WTC11 (cell line): ENCODE results near the gene TMEM14A. TPM values are rescaled to one million over a fixed set of nuclear protein-coding genes. Genes with fewer than 3 reads are reported as not detected.
A peak's percentile ranks its signal among the peaks of the same experiment; 100 is the strongest.

Experiments
- ATAC-seq: fragments of 200-7000 bp; cut with Tn5 transposase; 2 replicates; pipeline ENCODE4 v1.10.0; 2021; ENCODE audit warnings: mild to moderate bottlenecking, moderate library complexity
- CTCF ChIA-PET: fragments of 300-600 bp; sonication (Branson Sonifier 250); formaldehyde crosslinking; loops from one replicate; lab custom pipeline; 2021; ENCODE audit warnings: antibody characterized with exemption; lab: Charles Lee
- POLR2A ChIA-PET: fragments of 350-600 bp; sonication (Branson Sonifier 250); formaldehyde crosslinking; loops from one replicate; lab custom pipeline; 2021; ENCODE audit warnings: antibody characterized with exemption; lab: Charles Lee
- DNase-seq: peaks from one replicate; pipeline ENCODE4 v3.0.0; 2021; ENCODE audit warnings: low spot score
- H3K27ac Mint-ChIP-seq: 2 replicates; pipeline ENCODE4 v1.8.0; 2021; ENCODE audit warnings: mixed read lengths
- H3K27me3 Mint-ChIP-seq: 2 replicates; pipeline ENCODE4 v1.8.0; 2021; ENCODE audit warnings: low read depth, mild to moderate bottlenecking, moderate library complexity, mixed read lengths
- H3K36me3 Mint-ChIP-seq: 2 replicates; pipeline ENCODE4 v1.8.0; 2021; ENCODE audit warnings: mixed read lengths
- H3K4me1 Mint-ChIP-seq: 2 replicates; pipeline ENCODE4 v1.8.0; 2022; ENCODE audit warnings: mixed read lengths
- H3K4me3 Mint-ChIP-seq: 2 replicates; pipeline ENCODE4 v1.8.0; 2021; ENCODE audit warnings: mild to moderate bottlenecking, moderate library complexity, mixed read lengths
- H3K9me3 Mint-ChIP-seq: 2 replicates; pipeline ENCODE4 v1.8.0; 2021; ENCODE audit warnings: mixed read lengths
- ATF1 ChIP-seq: sonication (generic); formaldehyde crosslinking; IDR thresholded peaks from 2 replicates; pipeline ENCODE4 v1.8.1; 2023; ENCODE audit warnings: mild to moderate bottlenecking, moderate library complexity, missing genetic modification reagents
- ATF2 ChIP-seq: sonication (generic); formaldehyde crosslinking; IDR thresholded peaks from 2 replicates; pipeline ENCODE4 v1.8.1; 2022; ENCODE audit warnings: low read depth, missing genetic modification reagents, borderline replicate concordance
- EMX1 ChIP-seq: fragments of 250-450 bp; sonication (Bioruptor Pico); IDR thresholded peaks from 2 replicates; pipeline ENCODE4 v1.8.0; 2021; ENCODE audit warnings: mild to moderate bottlenecking
- FOXJ3 ChIP-seq: sonication (generic); formaldehyde crosslinking; IDR thresholded peaks from 2 replicates; pipeline ENCODE4 v1.9.0; 2021; ENCODE audit warnings: missing genetic modification reagents, mild to moderate bottlenecking, borderline replicate concordance
- GTF2I ChIP-seq: fragments of 250-450 bp; sonication (Bioruptor Pico); conservative IDR thresholded peaks from 2 replicates; pipeline ENCODE4 v1.4.0; 2021; ENCODE audit warnings: mild to moderate bottlenecking
- HMGXB4 ChIP-seq: sonication (generic); formaldehyde crosslinking; IDR thresholded peaks from 2 replicates; pipeline ENCODE4 v1.8.1; 2023; ENCODE audit warnings: mild to moderate bottlenecking, moderate library complexity, missing genetic modification reagents
- JAZF1 ChIP-seq: fragments of 250-450 bp; sonication (Bioruptor Pico); IDR thresholded peaks from 2 replicates; pipeline ENCODE4 v1.9.0; 2021; ENCODE audit warnings: moderate library complexity, mild to moderate bottlenecking, inconsistent platforms
- JUN ChIP-seq: sonication (generic); formaldehyde crosslinking; IDR thresholded peaks from 2 replicates; pipeline ENCODE4 v1.8.0; 2023; ENCODE audit warnings: mild to moderate bottlenecking, missing genetic modification reagents
- NFYB ChIP-seq: sonication (generic); formaldehyde crosslinking; conservative IDR thresholded peaks from 2 replicates; pipeline ENCODE4 v1.8.0; 2022; ENCODE audit warnings: low read depth, missing genetic modification reagents
- USF1 ChIP-seq: sonication (generic); formaldehyde crosslinking; IDR thresholded peaks from 2 replicates; pipeline ENCODE4 v1.8.0; 2022; ENCODE audit warnings: mild to moderate bottlenecking, missing genetic modification reagents
- ZNF121 ChIP-seq: sonication (generic); formaldehyde crosslinking; IDR thresholded peaks from 2 replicates; pipeline ENCODE4 v1.8.0; 2023; ENCODE audit warnings: missing genetic modification reagents
- ZNF232 ChIP-seq: sonication (generic); formaldehyde crosslinking; IDR thresholded peaks from 2 replicates; pipeline ENCODE4 v1.8.0; 2022; ENCODE audit warnings: mild to moderate bottlenecking, missing genetic modification reagents
- ZNF671 ChIP-seq: fragments of 250-450 bp; sonication (Bioruptor Pico); IDR thresholded peaks from 2 replicates; pipeline ENCODE4 v1.8.0; 2021; ENCODE audit warnings: mild to moderate bottlenecking
- total RNA-seq: library from RNA; stranded (reverse); gene quantifications from 3 replicates; pipeline ENCODE4 v1.2.3, GENCODE V29; 2021
- TF ChIP-seq, protein P1 (sequence below): sonication (generic); formaldehyde crosslinking; IDR thresholded peaks from 2 replicates; pipeline ENCODE4 v1.8.1; 2022; ENCODE audit warnings: missing genetic modification reagents, borderline replicate concordance
- TF ChIP-seq, protein P2 (sequence below): fragments of 250-450 bp; sonication (Bioruptor Pico); IDR thresholded peaks from 2 replicates; pipeline ENCODE4 v1.9.0; 2021; ENCODE audit warnings: mild to moderate bottlenecking, borderline replicate concordance
- TF ChIP-seq, protein P3 (sequence below): sonication (generic); formaldehyde crosslinking; conservative IDR thresholded peaks from 2 replicates; pipeline ENCODE4 v1.8.1; 2023; ENCODE audit warnings: mild to moderate bottlenecking, low read depth, missing genetic modification reagents, moderate library complexity
- TF ChIP-seq, protein P4 (sequence below): sonication (generic); formaldehyde crosslinking; IDR thresholded peaks from 2 replicates; pipeline ENCODE4 v1.8.0; 2022; ENCODE audit warnings: mild to moderate bottlenecking, missing genetic modification reagents
- TF ChIP-seq, protein P5 (sequence below): fragments of 250-450 bp; sonication (Bioruptor Pico); IDR thresholded peaks from 2 replicates; pipeline ENCODE4 v2.1.2; 2022; ENCODE audit warnings: mild to moderate bottlenecking, moderate library complexity
- TF ChIP-seq, protein P6 (sequence below): fragments of 250-450 bp; sonication (Bioruptor Pico); IDR thresholded peaks from 2 replicates; pipeline ENCODE4 v1.8.0; 2021; ENCODE audit warnings: mild to moderate bottlenecking

Gene TMEM14A
- total RNA-seq, 1 experiment from 2014 or later = 8.7 TPM

DNA sequence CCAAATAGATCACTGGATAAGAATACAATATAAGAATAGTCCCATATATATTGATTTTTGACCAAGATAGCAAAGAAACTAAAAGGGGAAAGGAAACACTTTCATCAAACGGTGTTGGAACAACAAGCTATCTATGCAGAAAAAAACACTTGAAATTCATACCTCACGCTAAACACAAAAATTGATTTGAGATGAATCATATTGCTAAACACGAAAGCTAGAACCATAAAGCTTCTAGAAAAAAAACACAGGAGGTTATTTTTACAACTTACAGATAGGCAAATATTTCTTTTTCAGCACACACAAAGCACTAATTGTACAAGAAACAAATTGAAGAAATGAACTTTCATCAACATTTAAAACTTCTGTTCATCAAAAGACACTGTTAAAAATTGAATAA lies 36.7 kb upstream of the TMEM14A start (continued):
- TF ChIP-seq, protein P1, sequence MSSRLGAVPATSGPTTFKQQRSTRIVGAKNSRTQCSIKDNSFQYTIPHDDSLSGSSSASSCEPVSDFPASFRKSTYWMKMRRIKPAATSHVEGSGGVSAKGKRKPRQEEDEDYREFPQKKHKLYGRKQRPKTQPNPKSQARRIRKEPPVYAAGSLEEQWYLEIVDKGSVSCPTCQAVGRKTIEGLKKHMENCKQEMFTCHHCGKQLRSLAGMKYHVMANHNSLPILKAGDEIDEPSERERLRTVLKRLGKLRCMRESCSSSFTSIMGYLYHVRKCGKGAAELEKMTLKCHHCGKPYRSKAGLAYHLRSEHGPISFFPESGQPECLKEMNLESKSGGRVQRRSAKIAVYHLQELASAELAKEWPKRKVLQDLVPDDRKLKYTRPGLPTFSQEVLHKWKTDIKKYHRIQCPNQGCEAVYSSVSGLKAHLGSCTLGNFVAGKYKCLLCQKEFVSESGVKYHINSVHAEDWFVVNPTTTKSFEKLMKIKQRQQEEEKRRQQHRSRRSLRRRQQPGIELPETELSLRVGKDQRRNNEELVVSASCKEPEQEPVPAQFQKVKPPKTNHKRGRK = no peak
- TF ChIP-seq ZNF671 (no peak), ZNF121 (no peak), JUN (CRISPR knock-in tag) (no peak)
- TF ChIP-seq, protein P2, sequence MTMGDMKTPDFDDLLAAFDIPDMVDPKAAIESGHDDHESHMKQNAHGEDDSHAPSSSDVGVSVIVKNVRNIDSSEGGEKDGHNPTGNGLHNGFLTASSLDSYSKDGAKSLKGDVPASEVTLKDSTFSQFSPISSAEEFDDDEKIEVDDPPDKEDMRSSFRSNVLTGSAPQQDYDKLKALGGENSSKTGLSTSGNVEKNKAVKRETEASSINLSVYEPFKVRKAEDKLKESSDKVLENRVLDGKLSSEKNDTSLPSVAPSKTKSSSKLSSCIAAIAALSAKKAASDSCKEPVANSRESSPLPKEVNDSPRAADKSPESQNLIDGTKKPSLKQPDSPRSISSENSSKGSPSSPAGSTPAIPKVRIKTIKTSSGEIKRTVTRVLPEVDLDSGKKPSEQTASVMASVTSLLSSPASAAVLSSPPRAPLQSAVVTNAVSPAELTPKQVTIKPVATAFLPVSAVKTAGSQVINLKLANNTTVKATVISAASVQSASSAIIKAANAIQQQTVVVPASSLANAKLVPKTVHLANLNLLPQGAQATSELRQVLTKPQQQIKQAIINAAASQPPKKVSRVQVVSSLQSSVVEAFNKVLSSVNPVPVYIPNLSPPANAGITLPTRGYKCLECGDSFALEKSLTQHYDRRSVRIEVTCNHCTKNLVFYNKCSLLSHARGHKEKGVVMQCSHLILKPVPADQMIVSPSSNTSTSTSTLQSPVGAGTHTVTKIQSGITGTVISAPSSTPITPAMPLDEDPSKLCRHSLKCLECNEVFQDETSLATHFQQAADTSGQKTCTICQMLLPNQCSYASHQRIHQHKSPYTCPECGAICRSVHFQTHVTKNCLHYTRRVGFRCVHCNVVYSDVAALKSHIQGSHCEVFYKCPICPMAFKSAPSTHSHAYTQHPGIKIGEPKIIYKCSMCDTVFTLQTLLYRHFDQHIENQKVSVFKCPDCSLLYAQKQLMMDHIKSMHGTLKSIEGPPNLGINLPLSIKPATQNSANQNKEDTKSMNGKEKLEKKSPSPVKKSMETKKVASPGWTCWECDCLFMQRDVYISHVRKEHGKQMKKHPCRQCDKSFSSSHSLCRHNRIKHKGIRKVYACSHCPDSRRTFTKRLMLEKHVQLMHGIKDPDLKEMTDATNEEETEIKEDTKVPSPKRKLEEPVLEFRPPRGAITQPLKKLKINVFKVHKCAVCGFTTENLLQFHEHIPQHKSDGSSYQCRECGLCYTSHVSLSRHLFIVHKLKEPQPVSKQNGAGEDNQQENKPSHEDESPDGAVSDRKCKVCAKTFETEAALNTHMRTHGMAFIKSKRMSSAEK = no peak

- Mint-ChIP-seq H3K27me3 (peaks cover 2% of the 10 kb centered on the region; the same call in 1 of the 2 replicates), H3K9me3 (no peaks in the 10 kb centered on the region), H3K4me1 (peaks cover 19% of the 10 kb centered on the region), H3K27ac (0 out of 2 replicates have a peak overlapping the region, but pooled peaks have one; percentile 1), H3K36me3 (no peaks in the 10 kb centered on the region), H3K4me3 (no peak overlapping the region)
- no peak for TF ChIP-seq ATF1 (CRISPR knock-in tag)
- no peak for TF ChIP-seq FOXJ3 (CRISPR knock-in tag)
- TF ChIP-seq ATF2 (CRISPR knock-in tag) = no peak
- no peak for TF ChIP-seq NFYB
- TF ChIP-seq, protein P3, sequence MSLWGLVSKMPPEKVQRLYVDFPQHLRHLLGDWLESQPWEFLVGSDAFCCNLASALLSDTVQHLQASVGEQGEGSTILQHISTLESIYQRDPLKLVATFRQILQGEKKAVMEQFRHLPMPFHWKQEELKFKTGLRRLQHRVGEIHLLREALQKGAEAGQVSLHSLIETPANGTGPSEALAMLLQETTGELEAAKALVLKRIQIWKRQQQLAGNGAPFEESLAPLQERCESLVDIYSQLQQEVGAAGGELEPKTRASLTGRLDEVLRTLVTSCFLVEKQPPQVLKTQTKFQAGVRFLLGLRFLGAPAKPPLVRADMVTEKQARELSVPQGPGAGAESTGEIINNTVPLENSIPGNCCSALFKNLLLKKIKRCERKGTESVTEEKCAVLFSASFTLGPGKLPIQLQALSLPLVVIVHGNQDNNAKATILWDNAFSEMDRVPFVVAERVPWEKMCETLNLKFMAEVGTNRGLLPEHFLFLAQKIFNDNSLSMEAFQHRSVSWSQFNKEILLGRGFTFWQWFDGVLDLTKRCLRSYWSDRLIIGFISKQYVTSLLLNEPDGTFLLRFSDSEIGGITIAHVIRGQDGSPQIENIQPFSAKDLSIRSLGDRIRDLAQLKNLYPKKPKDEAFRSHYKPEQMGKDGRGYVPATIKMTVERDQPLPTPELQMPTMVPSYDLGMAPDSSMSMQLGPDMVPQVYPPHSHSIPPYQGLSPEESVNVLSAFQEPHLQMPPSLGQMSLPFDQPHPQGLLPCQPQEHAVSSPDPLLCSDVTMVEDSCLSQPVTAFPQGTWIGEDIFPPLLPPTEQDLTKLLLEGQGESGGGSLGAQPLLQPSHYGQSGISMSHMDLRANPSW = no peak
- no peak for TF ChIP-seq GTF2I (CRISPR knock-in tag)
- TF ChIP-seq ZNF232 (CRISPR knock-in tag) = no peak
- no peak for TF ChIP-seq JAZF1
- no peak for TF ChIP-seq HMGXB4
- TF ChIP-seq, protein P4, sequence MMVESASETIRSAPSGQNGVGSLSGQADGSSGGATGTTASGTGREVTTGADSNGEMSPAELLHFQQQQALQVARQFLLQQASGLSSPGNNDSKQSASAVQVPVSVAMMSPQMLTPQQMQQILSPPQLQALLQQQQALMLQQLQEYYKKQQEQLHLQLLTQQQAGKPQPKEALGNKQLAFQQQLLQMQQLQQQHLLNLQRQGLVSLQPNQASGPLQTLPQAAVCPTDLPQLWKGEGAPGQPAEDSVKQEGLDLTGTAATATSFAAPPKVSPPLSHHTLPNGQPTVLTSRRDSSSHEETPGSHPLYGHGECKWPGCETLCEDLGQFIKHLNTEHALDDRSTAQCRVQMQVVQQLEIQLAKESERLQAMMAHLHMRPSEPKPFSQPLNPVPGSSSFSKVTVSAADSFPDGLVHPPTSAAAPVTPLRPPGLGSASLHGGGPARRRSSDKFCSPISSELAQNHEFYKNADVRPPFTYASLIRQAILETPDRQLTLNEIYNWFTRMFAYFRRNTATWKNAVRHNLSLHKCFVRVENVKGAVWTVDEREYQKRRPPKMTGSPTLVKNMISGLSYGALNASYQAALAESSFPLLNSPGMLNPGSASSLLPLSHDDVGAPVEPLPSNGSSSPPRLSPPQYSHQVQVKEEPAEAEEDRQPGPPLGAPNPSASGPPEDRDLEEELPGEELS (CRISPR knock-in tag) = no peak
- TF ChIP-seq, protein P5, sequence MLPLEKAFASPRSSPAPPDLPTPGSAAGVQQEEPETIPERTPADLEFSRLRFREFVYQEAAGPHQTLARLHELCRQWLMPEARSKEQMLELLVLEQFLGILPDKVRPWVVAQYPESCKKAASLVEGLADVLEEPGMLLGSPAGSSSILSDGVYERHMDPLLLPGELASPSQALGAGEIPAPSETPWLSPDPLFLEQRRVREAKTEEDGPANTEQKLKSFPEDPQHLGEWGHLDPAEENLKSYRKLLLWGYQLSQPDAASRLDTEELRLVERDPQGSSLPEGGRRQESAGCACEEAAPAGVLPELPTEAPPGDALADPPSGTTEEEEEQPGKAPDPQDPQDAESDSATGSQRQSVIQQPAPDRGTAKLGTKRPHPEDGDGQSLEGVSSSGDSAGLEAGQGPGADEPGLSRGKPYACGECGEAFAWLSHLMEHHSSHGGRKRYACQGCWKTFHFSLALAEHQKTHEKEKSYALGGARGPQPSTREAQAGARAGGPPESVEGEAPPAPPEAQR (CRISPR knock-in tag) = no peak
- TF ChIP-seq, protein P6, sequence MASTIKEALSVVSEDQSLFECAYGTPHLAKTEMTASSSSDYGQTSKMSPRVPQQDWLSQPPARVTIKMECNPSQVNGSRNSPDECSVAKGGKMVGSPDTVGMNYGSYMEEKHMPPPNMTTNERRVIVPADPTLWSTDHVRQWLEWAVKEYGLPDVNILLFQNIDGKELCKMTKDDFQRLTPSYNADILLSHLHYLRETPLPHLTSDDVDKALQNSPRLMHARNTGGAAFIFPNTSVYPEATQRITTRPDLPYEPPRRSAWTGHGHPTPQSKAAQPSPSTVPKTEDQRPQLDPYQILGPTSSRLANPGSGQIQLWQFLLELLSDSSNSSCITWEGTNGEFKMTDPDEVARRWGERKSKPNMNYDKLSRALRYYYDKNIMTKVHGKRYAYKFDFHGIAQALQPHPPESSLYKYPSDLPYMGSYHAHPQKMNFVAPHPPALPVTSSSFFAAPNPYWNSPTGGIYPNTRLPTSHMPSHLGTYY = no peak
- TF ChIP-seq USF1 (CRISPR knock-in tag) = no peak
- TF ChIP-seq EMX1 = no peak
- ATAC-seq = peak; percentile 72
- CTCF ChIA-PET = interaction anchor here (0.6 to 1.8 kb wide), 4 partner anchors 17 to 59 kb away, joined by 3 to 12 read pairs (median 3); no protein-coding TSS in a partner anchor
- POLR2A ChIA-PET = no interaction called here
- no peak for DNase-seq
Measured at GRCh38 chr6:52635049-52635577, 35.8 kb upstream of the TMEM14A start.
